Cardiac septum (tissue), 1 donor: Measurements from ENCODE around the gene SEL1L. TPM values are rescaled to one million over a fixed set of nuclear protein-coding genes. Genes with fewer than 3 reads are reported as not detected.
A peak's percentile ranks its signal among the peaks of the same experiment; 100 is the strongest.
"Not testable (repeated sequence)": the region's sequence is repeated elsewhere in the genome, so short reads cannot be mapped to it uniquely, and the experiment has no call there.

Experiments
- DNase-seq: peaks from one replicate; pipeline ENCODE4 v3.0.0-alpha.2; 2020; ENCODE audit warnings: low spot score
- intact Hi-C: fragments of 100-400 bp; cut with DNase I; formaldehyde crosslinking; loops from one replicate; pipeline ENCODE4 v1.14.0; 2022
- long read RNA-seq: library from polyadenylated mRNA; unstranded; transcript quantifications from one replicate; pipeline ENCODE4 v2.0.0, GENCODE V29; 2021
- total RNA-seq: library from RNA; stranded (reverse); fragmentation: NEBNext Ultra II Directional; extraction: Animal tissue kit (Norgen Biotek cat#: 25700); gene quantifications from one replicate; pipeline ENCODE4 v1.2.1, GENCODE V29; 2021
- donor health status: DM: no; HTN: no; CAD: no.

SEL1L gene
- 64.8 TPM for total RNA-seq
- long read RNA-seq, full-length matches to known transcripts = 28 of 42 reads
- long read RNA-seq, partial matches to known transcripts = 5 of 42 reads
- long read RNA-seq, other reads (novel, unspliced or antisense) = 9 of 42 reads

GRCh38 chr14:81533536-81534343, at the start of gene SEL1L:
Gene SEL1L (minus strand): TSS chr14:81533853. CDS start chr14:81533744, 109 bp downstream.
- intact Hi-C loops = loop anchor here (5.0 kb wide), 1 partner anchor 311 kb away; the partner anchor contains the start of gene GTF2A1
- DNase-seq = peak; percentile 99

- intact Hi-C loops = no loop called here
- DNase-seq = no peak
These were observed 48.8 kb upstream of the SEL1L start for GRCh38 chr14:81582420-81582819.

- no peak for DNase-seq
- intact Hi-C loops = no loop called here
These were observed 45.5 kb upstream of the SEL1L start for GRCh38 chr14:81579115-81579514.

GRCh38 chr14:81571437-81571836, 37.8 kb upstream of the SEL1L start:
- intact Hi-C loops = no loop called here
- DNase-seq = no peak

- intact Hi-C loops = no loop called here
- no peak for DNase-seq
These were observed 33.6 kb upstream of the SEL1L start for GRCh38 chr14:81567302-81567701.

GRCh38 chr14:81565441-81566290, 32.0 kb upstream of the SEL1L start:
- intact Hi-C loops = no loop called here
- no peak for DNase-seq

GRCh38 chr14:81562818-81563217, 29.2 kb upstream of the SEL1L start:
- no peak for DNase-seq
- intact Hi-C loops = no loop called here

- DNase-seq = no peak
- intact Hi-C loops = no loop called here
These were observed 27.6 kb upstream of the SEL1L start for GRCh38 chr14:81561084-81561775.

- DNase-seq = no peak
- intact Hi-C loops = no loop called here
These were observed 25.7 kb upstream of the SEL1L start for GRCh38 chr14:81559385-81559784.

GRCh38 chr14:81557146-81557545, 23.5 kb upstream of the SEL1L start:
- intact Hi-C loops = no loop called here
- no peak for DNase-seq

- intact Hi-C loops = no loop called here
- DNase-seq = no peak
These were observed 22.0 kb upstream of the SEL1L start for GRCh38 chr14:81555684-81556083.

- intact Hi-C loops = no loop called here
- no peak for DNase-seq
These were observed 21.4 kb upstream of the SEL1L start for GRCh38 chr14:81555051-81555450.

- DNase-seq = no peak
- intact Hi-C loops = no loop called here
These were observed 17.8 kb upstream of the SEL1L start for GRCh38 chr14:81551471-81551870.

- no peak for DNase-seq
- intact Hi-C loops = no loop called here
These were observed 16.5 kb upstream of the SEL1L start for GRCh38 chr14:81550001-81550637.

- DNase-seq, intact Hi-C loops: not testable (repeated sequence)
These were observed 7.6 kb upstream of the SEL1L start for GRCh38 chr14:81541206-81541605.

GRCh38 chr14:81537193-81537592, 3.5 kb upstream of the SEL1L start:
- intact Hi-C loops = no loop called here
- no peak for DNase-seq

- intact Hi-C loops = no loop called here
- no peak for DNase-seq
These were observed 2.7 kb upstream of the SEL1L start for GRCh38 chr14:81536241-81536771.

GRCh38 chr14:81535396-81536164, 1.9 kb upstream of the SEL1L start:
- intact Hi-C loops = no loop called here

More at GRCh38 chr14:81535396-81536164, 1.9 kb upstream of the SEL1L start:
- no peak for DNase-seq
